OCI-LY3 (cell line): ENCODE results near the gene FBXO33.

ENCODE experiments used
- H2AFZ ChIP-seq: fragments of 200-600, 300-600 bp; shearing (Covaris generic); 2 replicates; pipeline ENCODE4 v1.6.0; 2014; ENCODE audit warnings: antibody characterized with exemption, low read depth, low read length
- H3K27ac ChIP-seq: fragments of 200-600, 300-600 bp; sonication (generic); 2 replicates; pipeline ENCODE4 v1.5.1; 2014; ENCODE audit warnings: mild to moderate bottlenecking, low read length, moderate library complexity, mixed read lengths
- H3K27me3 ChIP-seq: fragments of 200-600, 300-600 bp; sonication (generic); 2 replicates; pipeline ENCODE4 v1.6.1; 2014; ENCODE audit warnings: low read depth, low read length, mixed read lengths
- H3K36me3 ChIP-seq: fragments of 200-600, 300-600 bp; sonication (generic); replicated peaks from 2 replicates; pipeline ENCODE3; 2014; ENCODE audit warnings: low read depth, low read length, mixed read lengths
- H3K4me1 ChIP-seq: fragments of 300-600, 200-600 bp; sonication (generic); 2 replicates; pipeline ENCODE4 v1.6.1; 2014; ENCODE audit warnings: low read length, mixed read lengths
- H3K4me2 ChIP-seq: fragments of 200-600, 300-600 bp; sonication (generic); 2 replicates; pipeline ENCODE4 v1.6.1; 2014; ENCODE audit warnings: low read length, mixed read lengths
- H3K4me3 ChIP-seq: fragments of 300-600, 200-600 bp; sonication (generic); 2 replicates; pipeline ENCODE4 v1.5.1; 2014; ENCODE audit warnings: antibody characterized with exemption, mild to moderate bottlenecking, low read length, moderate library complexity
- H3K79me2 ChIP-seq: fragments of 300-600, 200-600 bp; shearing (Covaris generic); 2 replicates; pipeline ENCODE4 v1.6.1; 2014; ENCODE audit warnings: mild to moderate bottlenecking, low read length, mixed read lengths
- H3K9ac ChIP-seq: fragments of 300-600, 200-600 bp; shearing (Covaris generic); 2 replicates; pipeline ENCODE4 v1.6.0; 2014; ENCODE audit warnings: mild to moderate bottlenecking, low read length, moderate library complexity
- H3K9me3 ChIP-seq: fragments of 200-600, 300-600 bp; shearing (Covaris generic); 2 replicates; pipeline ENCODE4 v1.6.1; 2014; ENCODE audit warnings: low read length, mixed read lengths; ENCODE audit not compliant: insufficient read depth
- H4K20me1 ChIP-seq: fragments of 200-600, 300-600 bp; sonication (generic); 2 replicates; pipeline ENCODE4 v1.6.1; 2016; ENCODE audit warnings: low read length, mixed read lengths; ENCODE audit not compliant: insufficient read depth
- EZH2phosphoT487 ChIP-seq: fragments of 200-600 bp; shearing (Covaris generic); IDR thresholded peaks from 2 replicates; pipeline ENCODE4 v1.6.1; 2018; ENCODE audit warnings: antibody characterized with exemption, mixed run types, low read depth
- TF ChIP-seq, protein P1 (sequence below): fragments of 200-600, 300-600 bp; sonication (generic); IDR thresholded peaks from 2 replicates; pipeline ENCODE4 v1.5.1; 2014; ENCODE audit warnings: antibody characterized with exemption, low read length, low read depth

Gene FBXO33

DNA sequence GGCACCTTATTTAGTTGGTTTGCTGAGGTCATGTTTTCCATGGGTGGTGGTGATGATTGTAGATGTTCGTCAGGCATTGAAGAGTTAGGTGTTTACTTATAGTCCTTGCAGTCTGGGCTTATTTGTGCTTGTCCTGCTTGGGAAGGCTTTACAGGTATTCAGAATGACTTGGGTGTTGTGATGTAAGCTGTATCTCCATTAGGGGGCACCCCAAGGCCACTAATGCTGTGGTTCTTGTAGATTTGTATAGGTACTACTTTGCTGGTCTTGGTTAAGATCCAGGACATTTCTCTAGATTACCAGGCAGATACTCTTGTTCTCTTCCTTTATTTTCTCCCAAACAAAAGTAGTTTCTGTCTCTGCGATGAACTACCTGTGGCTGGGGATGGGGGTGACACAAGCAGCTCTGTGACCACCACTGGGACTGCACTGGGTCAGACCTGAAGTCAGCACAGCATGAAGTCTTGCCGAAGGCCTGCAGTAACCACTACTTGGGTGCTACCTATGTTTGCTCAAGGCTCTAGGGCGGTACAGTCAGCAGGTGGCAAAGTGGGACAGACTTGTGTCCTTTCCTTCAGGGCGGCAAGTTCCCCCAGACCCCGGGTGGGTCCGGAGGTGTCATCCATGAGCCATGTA, 35.8 kb upstream of the FBXO33 start:
- Histone ChIP-seq H3K4me2 (no peak overlapping the region), H2AFZ (no peak overlapping the region), H3K4me3 (no peak overlapping the region), H3K79me2 (no peaks in the 10 kb centered on the region), H3K27me3 (no peaks in the 10 kb centered on the region), H3K4me1 (peaks cover 5% of the 10 kb centered on the region; the same call in 1 of the 2 replicates), H3K27ac (no peak overlapping the region), H3K9ac (no peak overlapping the region), H3K9me3 (no peaks in the 10 kb centered on the region), H4K20me1 (no peaks in the 10 kb centered on the region), H3K36me3 (no peaks in the 10 kb centered on the region)
- TF ChIP-seq, protein P1, sequence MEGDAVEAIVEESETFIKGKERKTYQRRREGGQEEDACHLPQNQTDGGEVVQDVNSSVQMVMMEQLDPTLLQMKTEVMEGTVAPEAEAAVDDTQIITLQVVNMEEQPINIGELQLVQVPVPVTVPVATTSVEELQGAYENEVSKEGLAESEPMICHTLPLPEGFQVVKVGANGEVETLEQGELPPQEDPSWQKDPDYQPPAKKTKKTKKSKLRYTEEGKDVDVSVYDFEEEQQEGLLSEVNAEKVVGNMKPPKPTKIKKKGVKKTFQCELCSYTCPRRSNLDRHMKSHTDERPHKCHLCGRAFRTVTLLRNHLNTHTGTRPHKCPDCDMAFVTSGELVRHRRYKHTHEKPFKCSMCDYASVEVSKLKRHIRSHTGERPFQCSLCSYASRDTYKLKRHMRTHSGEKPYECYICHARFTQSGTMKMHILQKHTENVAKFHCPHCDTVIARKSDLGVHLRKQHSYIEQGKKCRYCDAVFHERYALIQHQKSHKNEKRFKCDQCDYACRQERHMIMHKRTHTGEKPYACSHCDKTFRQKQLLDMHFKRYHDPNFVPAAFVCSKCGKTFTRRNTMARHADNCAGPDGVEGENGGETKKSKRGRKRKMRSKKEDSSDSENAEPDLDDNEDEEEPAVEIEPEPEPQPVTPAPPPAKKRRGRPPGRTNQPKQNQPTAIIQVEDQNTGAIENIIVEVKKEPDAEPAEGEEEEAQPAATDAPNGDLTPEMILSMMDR: peak; percentile 72
- no peak for TF ChIP-seq EZH2phosphoT487

DNA sequence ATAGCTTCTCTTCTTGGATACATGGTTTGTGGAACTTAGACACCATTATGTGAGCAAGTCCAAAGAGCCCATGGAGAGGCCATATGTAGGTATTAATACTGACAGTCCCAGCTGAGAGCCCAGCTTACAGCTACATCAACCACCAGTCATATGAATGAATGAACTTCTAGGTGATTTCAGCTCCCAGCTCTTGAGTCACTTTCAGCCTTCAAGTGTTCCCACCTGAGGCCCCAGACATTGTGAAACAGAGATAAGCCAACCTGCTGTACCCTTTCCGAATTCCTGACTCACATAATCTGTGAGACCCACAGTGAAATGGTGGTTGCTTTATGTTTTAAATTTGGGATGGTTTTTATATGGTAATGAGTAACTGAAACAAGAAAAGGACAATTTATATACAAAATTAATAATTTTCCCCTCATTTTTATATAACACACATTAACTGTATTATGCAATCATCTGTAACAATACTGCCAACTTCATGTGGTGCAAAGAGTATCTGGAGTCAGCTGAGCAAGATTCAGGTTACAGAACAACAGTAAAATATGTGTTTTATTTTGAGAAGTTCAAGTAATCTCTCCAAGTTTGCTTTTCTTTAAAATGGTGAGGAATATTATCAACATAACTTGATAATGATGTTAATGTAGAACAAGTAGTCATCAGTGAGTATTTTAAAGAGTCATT, 27.7 kb upstream of the FBXO33 start:
- no peak overlapping the region for H3K27ac ChIP-seq
- H2AFZ ChIP-seq: no peak overlapping the region
- no peaks in the 10 kb centered on the region for H3K27me3 ChIP-seq
- H3K4me2 ChIP-seq: no peak overlapping the region
- no peaks in the 10 kb centered on the region for H3K4me1 ChIP-seq
- H4K20me1 ChIP-seq: no peaks in the 10 kb centered on the region
- TF ChIP-seq EZH2phosphoT487: no peak
- TF ChIP-seq, protein P1: no peak
- no peak overlapping the region for H3K4me3 ChIP-seq
- no peak overlapping the region for H3K9ac ChIP-seq
- no peaks in the 10 kb centered on the region for H3K9me3 ChIP-seq
- H3K79me2 ChIP-seq: no peaks in the 10 kb centered on the region
- no peaks in the 10 kb centered on the region for H3K36me3 ChIP-seq

DNA sequence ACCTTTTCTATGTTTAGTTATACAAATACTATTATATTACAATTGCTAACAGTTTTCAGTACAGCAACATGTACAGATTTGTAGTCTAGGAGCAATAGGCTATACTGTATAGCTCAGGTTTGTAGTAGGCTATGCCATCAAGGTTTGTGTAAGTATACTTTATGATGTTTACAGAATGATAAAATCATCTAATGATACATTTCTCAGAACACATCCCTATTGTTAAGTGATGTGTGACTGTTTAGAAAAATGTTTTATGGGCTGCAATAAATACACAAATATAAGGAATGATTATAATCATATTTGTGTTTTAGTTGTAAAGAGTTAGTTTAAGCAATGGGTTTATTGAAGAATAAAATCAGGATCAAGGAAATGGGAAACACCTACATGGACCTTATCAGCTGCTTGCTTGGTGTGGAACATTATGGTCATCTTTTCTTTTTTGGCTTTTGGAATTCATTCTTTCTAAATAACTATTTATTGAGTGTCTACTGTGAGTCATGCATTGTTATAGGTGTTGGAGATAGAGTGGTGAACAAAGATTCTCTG, 24.5 kb upstream of the FBXO33 start:
- H3K36me3 ChIP-seq: no peaks in the 10 kb centered on the region
- no peaks in the 10 kb centered on the region for H4K20me1 ChIP-seq
- no peaks in the 10 kb centered on the region for H3K27me3 ChIP-seq
- no peak overlapping the region for H3K27ac ChIP-seq
- no peak overlapping the region for H2AFZ ChIP-seq
- TF ChIP-seq EZH2phosphoT487: no peak
- TF ChIP-seq, protein P1: no peak
- no peak overlapping the region for H3K9ac ChIP-seq
- no peak overlapping the region for H3K4me2 ChIP-seq
- H3K79me2 ChIP-seq: no peaks in the 10 kb centered on the region
- no peak overlapping the region for H3K4me3 ChIP-seq
- peaks cover 2% of the 10 kb centered on the region; the same call in 1 of the 2 replicates for H3K4me1 ChIP-seq
- H3K9me3 ChIP-seq: no peaks in the 10 kb centered on the region

DNA sequence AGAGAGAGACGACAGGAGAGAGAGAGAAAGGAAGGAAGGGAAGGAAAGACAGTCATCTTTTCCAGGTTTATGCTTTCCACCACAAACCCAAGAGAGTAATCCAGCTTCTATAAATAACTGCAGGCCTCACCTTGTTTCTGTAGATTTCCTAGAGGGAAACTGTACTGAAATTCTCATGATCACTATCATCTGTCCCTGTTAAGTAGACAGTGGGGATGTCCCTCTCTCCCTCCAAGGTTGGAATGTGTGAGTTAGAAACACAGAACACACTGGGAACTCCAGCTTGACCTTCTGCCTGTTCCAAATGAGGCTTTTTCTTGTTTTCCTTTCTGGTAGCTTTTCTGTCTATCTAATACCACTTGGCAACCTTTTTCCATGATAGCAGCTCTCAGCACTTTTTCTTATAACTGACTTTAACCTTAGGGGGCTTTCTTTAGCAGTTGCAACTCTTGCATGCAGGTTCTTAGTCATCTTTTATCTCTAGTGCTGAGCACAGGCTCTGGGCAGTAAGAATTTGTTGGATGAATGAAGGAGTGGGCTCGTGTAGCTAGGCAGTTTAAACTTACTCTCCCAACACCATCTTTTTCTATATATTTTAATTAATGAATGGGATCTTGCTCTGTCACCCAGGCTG, 22.8 kb upstream of the FBXO33 start:
- H3K27ac ChIP-seq: no peak overlapping the region
- TF ChIP-seq, protein P1: no peak
- no peaks in the 10 kb centered on the region for H4K20me1 ChIP-seq
- no peaks in the 10 kb centered on the region for H3K9me3 ChIP-seq
- H3K4me1 ChIP-seq: peaks cover 5% of the 10 kb centered on the region; the same call in 1 of the 2 replicates
- no peaks in the 10 kb centered on the region for H3K79me2 ChIP-seq
- H2AFZ ChIP-seq: no peak overlapping the region
- H3K9ac ChIP-seq: no peak overlapping the region
- H3K27me3 ChIP-seq: no peaks in the 10 kb centered on the region
- no peak overlapping the region for H3K4me3 ChIP-seq
- no peak overlapping the region for H3K4me2 ChIP-seq
- no peaks in the 10 kb centered on the region for H3K36me3 ChIP-seq
